ENCODE data around the gene SUGCT. TPM values are rescaled to one million over a fixed set of nuclear protein-coding genes. Genes with fewer than 3 reads are reported as not detected.
"Not testable (repeated sequence)": the region's sequence is repeated elsewhere in the genome, so short reads cannot be mapped to it uniquely, and the experiment has no call there.

The SUGCT gene
- total RNA-seq, 4 donors from 2014 or later: 7.8 to 15.0 (median 12.8) TPM

DNA sequence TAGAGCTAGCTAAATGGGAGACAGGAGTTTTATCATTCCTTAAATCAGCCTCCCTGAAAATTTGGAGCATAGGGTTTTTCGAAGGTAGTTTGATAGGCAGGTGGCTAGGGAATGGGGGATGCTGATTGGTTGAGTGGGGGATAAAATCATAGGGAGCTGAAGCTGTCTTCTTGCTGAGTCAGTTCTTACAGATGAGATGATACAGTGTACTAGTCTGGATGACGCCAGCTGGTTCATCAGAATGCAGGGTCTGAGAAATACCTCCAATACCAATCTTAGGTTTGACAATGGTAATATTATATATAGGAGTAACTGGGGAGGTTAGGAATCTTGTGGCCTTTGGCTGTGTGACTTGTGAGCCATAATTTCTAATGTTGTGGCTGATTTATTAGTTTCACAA is 271.2 kb downstream of the SUGCT start:
- Histone ChIP-seq H3K4me3 (no peak overlapping the region), H3K27me3 (no peaks in the 10 kb centered on the region), H3K27ac (replicated peaks in 1 of 4) (no peak overlapping the region), H3K9me3 (no peaks in the 10 kb centered on the region), H3K36me3 (no peaks in the 10 kb centered on the region), H3K4me1 (no peaks in the 10 kb centered on the region)
- WGBS: 90% methylated on average over 2 of the region's 2 CpGs
- no peak for TF ChIP-seq POLR2A (IDR thresholded peaks at IDR 0.05; ENCODE audit: low read depth)
- no peak for TF ChIP-seq CTCF (IDR thresholded peaks at IDR 0.05)
- no peak for TF ChIP-seq EP300 (IDR thresholded peaks at IDR 0.05)
- no peak for TF ChIP-seq POLR2AphosphoS5 (IDR thresholded peaks at IDR 0.05)
- no peak for DNase-seq (ENCODE audit: extremely low spot score)
- intact Hi-C loops (cut with DNase I): no loop called here

- Histone ChIP-seq H3K27ac (replicated peaks in 1 of 4) (no peak overlapping the region), H3K4me3 (no peak overlapping the region), H3K4me1 (no peaks in the 10 kb centered on the region), H3K36me3 (no peaks in the 10 kb centered on the region), H3K9me3 (no peaks in the 10 kb centered on the region), H3K27me3 (no peaks in the 10 kb centered on the region)
- intact Hi-C loops (cut with DNase I): no loop called here
- TF ChIP-seq POLR2A (IDR thresholded peaks at IDR 0.05; ENCODE audit: low read depth): no peak
- TF ChIP-seq CTCF (IDR thresholded peaks at IDR 0.05): no peak
- no peak for TF ChIP-seq POLR2AphosphoS5 (IDR thresholded peaks at IDR 0.05)
- TF ChIP-seq EP300 (IDR thresholded peaks at IDR 0.05): no peak
- no peak for DNase-seq (ENCODE audit: extremely low spot score)
- WGBS: 93% methylated on average over 2 of the region's 2 CpGs
These were observed 277.5 kb downstream of the SUGCT start for GRCh38 chr7:40412323-40412722.

DNA sequence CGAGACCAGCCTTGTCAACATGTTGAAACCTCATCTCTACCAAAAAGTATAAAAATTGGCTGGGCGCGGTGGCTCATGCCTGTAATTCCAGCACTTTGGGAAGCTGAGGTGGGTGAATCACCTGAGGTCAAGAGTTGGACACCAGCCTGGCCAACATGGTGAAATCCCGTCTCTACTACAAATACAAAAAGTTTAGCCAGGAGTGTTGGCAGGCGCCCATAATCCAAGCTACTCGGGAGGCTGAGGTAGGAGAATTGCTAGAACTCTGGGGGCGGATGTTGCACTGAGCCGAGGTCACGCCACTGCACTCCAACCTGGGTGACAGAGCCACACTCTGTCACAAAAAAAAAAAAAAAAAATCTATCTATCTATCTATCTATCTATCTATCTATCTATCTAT is 279.9 kb downstream of the SUGCT start:
- H3K4me1 ChIP-seq; H3K27ac ChIP-seq (replicated peaks in 1 of 4); H3K27me3 ChIP-seq; H3K4me3 ChIP-seq; DNase-seq (ENCODE audit: extremely low spot score); H3K9me3 ChIP-seq; H3K36me3 ChIP-seq; intact Hi-C loops (cut with DNase I): not testable (repeated sequence)
- 88% methylated on average over 9 of the region's 9 CpGs for WGBS

GRCh38 chr7:40418448-40418847 is 283.6 kb downstream of the SUGCT start:
- intact Hi-C loops (cut with DNase I): no loop called here
- Histone ChIP-seq H3K9me3 (no peaks in the 10 kb centered on the region), H3K4me1 (no peaks in the 10 kb centered on the region), H3K27me3 (no peaks in the 10 kb centered on the region), H3K27ac (replicated peaks in 1 of 4) (no peak overlapping the region), H3K36me3 (no peaks in the 10 kb centered on the region), H3K4me3 (no peak overlapping the region)
- TF ChIP-seq POLR2AphosphoS5 (IDR thresholded peaks at IDR 0.05) (no peak), EP300 (IDR thresholded peaks at IDR 0.05) (no peak), POLR2A (IDR thresholded peaks at IDR 0.05; ENCODE audit: low read depth) (no peak), CTCF (IDR thresholded peaks at IDR 0.05) (no peak)
- DNase-seq (ENCODE audit: extremely low spot score): no peak
- WGBS: 100% methylated on average over 1 of the region's 1 CpG

DNA sequence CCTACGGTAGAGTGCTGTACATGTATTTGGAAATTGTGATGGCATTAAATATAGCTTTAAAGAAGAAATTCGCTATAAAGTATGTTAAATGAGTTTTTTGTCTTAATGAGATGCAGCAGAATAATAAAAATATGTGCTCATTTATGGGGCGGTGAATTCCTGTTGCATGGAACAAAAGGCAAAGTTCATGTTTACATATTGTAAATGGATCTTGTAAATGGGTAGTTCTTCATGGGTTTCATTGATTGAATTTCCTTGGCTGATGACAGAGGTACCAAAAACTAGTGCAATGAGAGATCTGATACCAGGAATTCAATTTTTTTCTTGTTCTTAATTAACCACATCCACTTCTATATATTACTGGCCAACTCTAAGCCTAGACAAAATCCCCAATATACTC is 284.2 kb downstream of the SUGCT start:
- Histone ChIP-seq H3K9me3 (no peaks in the 10 kb centered on the region), H3K4me1 (no peaks in the 10 kb centered on the region), H3K36me3 (no peaks in the 10 kb centered on the region), H3K27me3 (no peaks in the 10 kb centered on the region), H3K27ac (replicated peaks in 1 of 4) (no peak overlapping the region), H3K4me3 (no peak overlapping the region)
- DNase-seq (ENCODE audit: extremely low spot score): no peak
- TF ChIP-seq POLR2A (IDR thresholded peaks at IDR 0.05; ENCODE audit: low read depth) (no peak), CTCF (IDR thresholded peaks at IDR 0.05) (no peak), POLR2AphosphoS5 (IDR thresholded peaks at IDR 0.05) (no peak), EP300 (IDR thresholded peaks at IDR 0.05) (no peak)
- 92% methylated on average over 3 of the region's 3 CpGs for WGBS
- intact Hi-C loops (cut with DNase I): no loop called here

All from esophagus muscularis mucosa (tissue), 4 donors.